HG03097 (cell line): Measurements from ENCODE around the gene ACAN.

Experiments used
- ATAC-seq: cut with Tn5 transposase; IDR thresholded peaks from one replicate; pipeline ENCODE4 v1.9.1; 2021; ENCODE audit not compliant: unreplicated experiment, low FRiP score

ACAN gene

GRCh38 chr15:88900309-88900981, 97.2 kb downstream of the ACAN start:
- no peak for ATAC-seq

GRCh38 chr15:88900982-88901418, 97.8 kb downstream of the ACAN start:
- ATAC-seq, result no peak

- ATAC-seq, result no peak
These were observed 98.4 kb downstream of the ACAN start for GRCh38 chr15:88901508-88902220.

GRCh38 chr15:88902221-88902835, 99.1 kb downstream of the ACAN start:
- no peak for ATAC-seq

- ATAC-seq, result no peak
These were observed 99.6 kb downstream of the ACAN start for GRCh38 chr15:88902846-88903245.

GRCh38 chr15:88904257-88904623, 101.0 kb downstream of the ACAN start:
- ATAC-seq, result no peak

- ATAC-seq, result peak; percentile 84
These were observed 101.5 kb downstream of the ACAN start for GRCh38 chr15:88904624-88905327.

- ATAC-seq, result no peak
These were observed 102.3 kb downstream of the ACAN start for GRCh38 chr15:88905576-88905975.

- ATAC-seq, result no peak
These were observed 102.9 kb downstream of the ACAN start for GRCh38 chr15:88906130-88906529.

GRCh38 chr15:88906551-88906950, 103.3 kb downstream of the ACAN start:
- ATAC-seq, result no peak

GRCh38 chr15:88907111-88907510, 103.9 kb downstream of the ACAN start:
- ATAC-seq, result no peak

- ATAC-seq, result no peak
These were observed 104.9 kb downstream of the ACAN start for GRCh38 chr15:88908123-88908522.

GRCh38 chr15:88908697-88909621, 105.7 kb downstream of the ACAN start:
- ATAC-seq, result no peak

- no peak for ATAC-seq
These were observed 107.0 kb downstream of the ACAN start for GRCh38 chr15:88909956-88910831.

- no peak for ATAC-seq
These were observed 108.5 kb downstream of the ACAN start for GRCh38 chr15:88911766-88912118.

- no peak for ATAC-seq
These were observed 109.3 kb downstream of the ACAN start for GRCh38 chr15:88912500-88912921.

GRCh38 chr15:88913017-88913849, 110.0 kb downstream of the ACAN start, which contains the start of gene MFGE8:
TSS of gene MFGE8 (minus strand) at chr15:88913379. CDS start at chr15:88913319, 60 bp downstream.
- ATAC-seq, result peak; percentile 58

- no peak for ATAC-seq
These were observed 110.6 kb downstream of the ACAN start for GRCh38 chr15:88913850-88914169.
